ENCODE data around the gene GRM2.

GRM2 gene

GRCh38 chr3:51706021-51706485 lies 815 bp upstream of the GRM2 start:
- DNase-seq = no peak

GRCh38 chr3:51708216-51708845 lies 1.5 kb downstream of the GRM2 start:
- DNase-seq = no peak

GRCh38 chr3:51709004-51709420 lies 2.1 kb downstream of the GRM2 start:
- no peak for DNase-seq

- no peak for DNase-seq
Observed at GRCh38 chr3:51709675-51710074, 2.8 kb downstream of the GRM2 start.

GRCh38 chr3:51710631-51711351 lies 3.9 kb downstream of the GRM2 start:
- no peak for DNase-seq

- DNase-seq = no peak
Observed at GRCh38 chr3:51711352-51712037, 4.6 kb downstream of the GRM2 start.

- no peak for DNase-seq
Observed at GRCh38 chr3:51712038-51712420, 5.2 kb downstream of the GRM2 start.

GRCh38 chr3:51712511-51712931 lies 5.7 kb downstream of the GRM2 start:
- no peak for DNase-seq

- DNase-seq = no peak
Observed at GRCh38 chr3:51712963-51713362, 6.1 kb downstream of the GRM2 start.

- DNase-seq = no peak
Observed at GRCh38 chr3:51715231-51715976, 8.5 kb downstream of the GRM2 start.

- DNase-seq = no peak
Observed at GRCh38 chr3:51715977-51716294, 9.1 kb downstream of the GRM2 start.

GRCh38 chr3:51716805-51717204 lies 9.9 kb downstream of the GRM2 start:
- no peak for DNase-seq

GRCh38 chr3:51717446-51717845 lies 10.6 kb downstream of the GRM2 start:
- DNase-seq = no peak

- DNase-seq = no peak
Observed at GRCh38 chr3:51717947-51718346, 11.1 kb downstream of the GRM2 start.

GRCh38 chr3:51718547-51719409 lies 11.9 kb downstream of the GRM2 start:
- DNase-seq = no peak

GRCh38 chr3:51719410-51720025 lies 12.7 kb downstream of the GRM2 start:
- DNase-seq = no peak

- no peak for DNase-seq
Observed at GRCh38 chr3:51720292-51721061, 13.6 kb downstream of the GRM2 start.

- no peak for DNase-seq
Observed at GRCh38 chr3:51721062-51721745, 14.3 kb downstream of the GRM2 start.

- no peak for DNase-seq
Observed at GRCh38 chr3:51722362-51722761, 15.5 kb downstream of the GRM2 start.

- DNase-seq = no peak
Observed at GRCh38 chr3:51727500-51727899, 20.6 kb downstream of the GRM2 start.
